GM12892 (cell line): ENCODE measurements around the gene SMYD5.
"Not testable (repeated sequence)": the region's sequence is repeated elsewhere in the genome, so short reads cannot be mapped to it uniquely, and the experiment has no call there.

Source experiments
- DNase-seq: peaks from one replicate; pipeline ENCODE4 v3.0.0; 2011; ENCODE audit not compliant: insufficient read length
- FAIRE-seq: peaks from 2 replicates; lab custom pipeline; 2011; peaks lifted over from hg19 to GRCh38; lab: Jason Lieb, UNC
- POLR2A ChIP-seq: IDR thresholded peaks from 2 replicates; pipeline ENCODE4 v1.6.1; 2011; ENCODE audit warnings: low read depth, low read length, control low read depth
- POLR2AphosphoS5 ChIP-seq: IDR thresholded peaks from 2 replicates; pipeline ENCODE4 v1.6.1; 2011; ENCODE audit warnings: low read depth, low read length, control low read depth
- TAF1 ChIP-seq: IDR thresholded peaks from 2 replicates; pipeline ENCODE4 v1.6.1; 2011; ENCODE audit warnings: low read depth, mild to moderate bottlenecking, control low read depth, low read length, borderline replicate concordance

Gene SMYD5

DNA sequence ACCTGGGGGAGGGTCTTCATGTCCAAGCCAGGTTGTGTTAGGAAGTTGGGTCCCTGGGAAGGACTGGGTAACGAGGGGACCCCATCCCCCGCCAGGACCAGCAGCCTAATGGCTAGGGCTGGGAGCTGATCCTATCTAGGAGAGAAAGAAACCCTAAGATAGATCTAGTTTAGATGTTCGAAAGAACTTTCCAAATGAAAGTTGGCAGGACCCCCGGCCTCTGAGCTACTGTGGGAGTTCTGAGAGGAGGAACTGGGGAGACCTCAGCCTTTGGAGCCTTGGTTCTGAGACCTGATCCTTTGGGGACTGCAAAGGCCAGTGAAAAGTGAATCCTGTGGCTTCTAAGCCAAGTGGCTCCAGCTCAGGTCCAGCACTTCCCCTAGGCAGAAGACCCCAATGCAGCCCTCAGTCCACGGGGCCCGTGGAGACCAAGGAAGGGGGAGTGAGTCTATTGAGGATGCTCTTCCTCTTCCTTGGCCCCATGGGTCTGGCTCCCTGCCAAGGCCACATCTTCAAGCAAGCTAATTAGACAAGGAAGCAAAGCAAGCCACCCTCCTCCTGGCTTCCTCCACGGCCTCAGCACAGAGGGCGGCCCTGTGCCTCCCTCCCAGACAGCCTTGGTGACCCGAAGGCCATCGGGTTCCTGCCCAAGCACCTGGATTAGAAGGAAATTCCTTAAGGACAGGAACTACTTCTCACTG lies 43.5 kb downstream of the SMYD5 start:
- TF ChIP-seq POLR2A (no peak), TAF1 (no peak), POLR2AphosphoS5 (no peak)
- FAIRE-seq = no peak
- DNase-seq = no peak

DNA sequence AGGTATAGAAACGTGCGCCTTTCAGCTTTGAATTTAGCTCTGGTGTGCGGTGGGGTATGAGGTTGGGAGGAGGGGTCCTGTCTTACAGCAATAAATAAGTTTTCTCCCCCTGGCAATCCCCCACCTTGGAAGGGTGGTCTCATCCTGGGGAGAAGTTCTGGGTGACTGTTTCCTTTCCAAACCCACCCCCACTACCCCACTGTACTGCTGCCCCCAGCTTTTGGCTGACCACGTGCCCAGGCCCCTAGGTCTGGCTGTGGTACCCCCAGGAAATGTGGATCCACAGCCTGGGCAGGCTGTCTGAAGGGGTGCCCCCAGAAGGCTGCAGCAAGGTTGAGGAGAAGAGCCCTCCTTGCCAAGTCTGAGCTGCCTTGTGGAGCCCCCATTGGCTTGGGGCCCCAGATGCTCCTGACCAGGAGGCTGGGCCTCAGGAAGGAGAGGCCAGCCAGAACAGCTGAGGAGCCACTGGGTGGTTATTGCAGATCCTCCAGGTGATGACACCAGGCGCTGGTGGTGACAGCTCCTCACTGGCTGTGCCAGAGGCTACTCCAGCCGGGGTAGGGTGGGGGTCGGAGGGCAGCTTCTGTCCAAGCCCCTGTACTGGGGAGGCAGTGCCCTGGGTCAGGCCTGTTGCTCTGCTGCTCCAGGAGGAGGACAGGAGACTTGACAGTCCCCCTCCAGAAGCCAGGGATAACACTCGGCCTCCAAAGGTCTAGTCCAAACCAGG lies 44.3 kb downstream of the SMYD5 start:
- TF ChIP-seq TAF1 = no peak
- TF ChIP-seq POLR2AphosphoS5 = no peak
- TF ChIP-seq POLR2A = no peak
- no peak for DNase-seq
- FAIRE-seq = no peak

DNA sequence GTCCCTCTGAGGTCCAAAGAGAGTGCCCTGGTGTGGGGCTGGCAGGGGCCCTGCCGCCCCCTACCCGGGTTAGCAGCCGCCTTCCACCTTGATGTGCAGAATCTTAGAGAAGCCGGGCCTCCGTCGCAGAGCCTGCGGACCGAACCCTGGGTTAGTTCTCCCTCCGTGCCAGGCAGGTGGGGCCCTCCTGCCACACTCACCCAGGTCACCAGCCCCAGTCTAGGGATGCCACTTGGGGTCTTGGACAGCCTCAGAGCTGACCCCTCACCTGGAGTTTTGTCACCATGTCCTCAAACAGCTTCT lies 44.8 kb downstream of the SMYD5 start:
- DNase-seq (no peak), FAIRE-seq (no peak)
- no peak for TF ChIP-seq POLR2AphosphoS5
- no peak for TF ChIP-seq TAF1
- no peak for TF ChIP-seq POLR2A

DNA sequence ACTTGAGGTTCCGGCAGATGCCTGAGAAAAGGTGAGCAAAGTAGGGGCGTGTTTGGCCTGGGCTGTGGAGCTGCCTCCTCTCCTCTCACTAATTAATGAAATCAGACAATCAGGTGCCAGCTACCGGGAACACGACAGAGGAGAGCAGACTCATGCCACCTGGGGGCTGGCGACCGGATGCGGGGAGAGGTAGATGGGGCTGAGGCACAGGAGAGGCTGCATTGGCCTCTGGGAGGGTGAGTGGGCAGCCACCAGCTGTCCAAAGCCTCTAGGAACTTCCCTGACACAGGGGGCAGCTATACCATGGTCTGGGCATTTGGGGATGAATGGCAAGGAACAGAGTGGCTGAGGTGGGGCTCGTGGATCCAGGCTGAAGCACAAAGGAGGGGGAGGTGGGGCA lies 45.2 kb downstream of the SMYD5 start:
- FAIRE-seq (no peak), DNase-seq (no peak)

DNA sequence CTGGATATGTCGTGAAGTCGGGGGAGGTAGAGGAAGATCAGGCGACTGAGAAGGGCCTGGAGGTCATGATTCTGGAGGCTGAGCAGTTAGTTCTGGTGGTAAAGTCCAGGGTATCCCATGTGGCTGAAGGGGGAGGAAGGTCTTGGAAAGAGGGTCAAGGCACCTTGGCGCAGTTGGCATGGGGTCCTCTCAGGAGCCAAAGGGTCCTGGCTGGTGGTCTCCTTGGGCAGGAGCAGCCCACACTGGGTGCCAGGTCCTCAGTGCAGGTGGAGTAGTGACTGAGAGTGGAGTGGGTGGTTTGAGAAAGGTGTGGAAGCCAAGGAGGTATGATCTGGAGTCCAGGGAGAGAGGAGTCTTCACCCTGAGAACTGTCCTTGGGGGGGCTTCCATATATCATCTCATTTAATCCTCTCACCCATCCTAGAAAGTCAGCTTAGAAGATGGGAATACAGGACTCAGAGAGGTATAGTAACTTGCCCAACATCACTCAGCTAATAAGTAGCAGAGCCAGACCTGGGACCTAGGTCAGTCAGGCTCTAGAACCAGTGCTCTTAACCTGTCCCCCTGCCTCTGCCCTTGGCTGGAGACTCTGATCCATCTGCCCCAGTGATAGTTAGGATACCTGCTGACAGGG lies 45.8 kb downstream of the SMYD5 start:
- FAIRE-seq = no peak

More for the DNA sequence above, 45.2 kb downstream of the SMYD5 start:
- no peak for TF ChIP-seq POLR2AphosphoS5
- TF ChIP-seq POLR2A = no peak
- no peak for TF ChIP-seq TAF1

DNA sequence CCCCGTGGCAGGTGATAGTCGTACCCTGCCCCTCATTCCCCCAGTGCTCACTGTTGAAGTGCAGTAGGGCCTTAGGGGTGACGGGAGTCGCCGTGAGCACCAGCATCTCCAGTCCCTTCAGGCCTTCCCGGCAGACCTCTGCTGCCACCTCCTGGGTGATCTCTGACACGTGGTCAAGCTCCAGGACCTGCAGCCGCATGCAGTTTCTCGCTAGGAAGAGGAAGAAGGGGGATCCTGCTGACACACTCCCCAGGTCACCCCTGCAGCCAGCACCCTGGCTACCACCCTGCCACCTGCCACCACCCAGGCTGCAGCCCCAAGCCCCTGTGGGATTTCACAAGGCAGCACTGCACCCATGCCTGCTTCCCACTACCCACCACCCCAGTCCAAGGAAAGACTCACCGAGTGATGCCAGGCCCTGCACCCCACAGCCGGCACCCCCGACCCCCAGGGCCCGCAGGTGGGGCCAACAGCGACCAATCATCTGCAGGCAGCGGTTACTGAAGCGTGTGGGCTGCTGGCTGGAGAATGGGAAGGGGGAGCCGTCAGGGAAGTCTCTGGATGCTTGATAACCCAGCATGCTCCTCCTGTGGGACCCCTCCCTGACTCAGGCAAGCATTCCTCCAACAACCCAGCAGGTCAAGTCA lies 46.4 kb downstream of the SMYD5 start:
- DNase-seq = no peak
- TF ChIP-seq POLR2A (no peak), TAF1 (no peak), POLR2AphosphoS5 (no peak)
- FAIRE-seq = no peak

More for the DNA sequence above, 45.8 kb downstream of the SMYD5 start:
- DNase-seq = no peak
- TF ChIP-seq TAF1 (no peak), POLR2A (no peak), POLR2AphosphoS5 (no peak)

DNA sequence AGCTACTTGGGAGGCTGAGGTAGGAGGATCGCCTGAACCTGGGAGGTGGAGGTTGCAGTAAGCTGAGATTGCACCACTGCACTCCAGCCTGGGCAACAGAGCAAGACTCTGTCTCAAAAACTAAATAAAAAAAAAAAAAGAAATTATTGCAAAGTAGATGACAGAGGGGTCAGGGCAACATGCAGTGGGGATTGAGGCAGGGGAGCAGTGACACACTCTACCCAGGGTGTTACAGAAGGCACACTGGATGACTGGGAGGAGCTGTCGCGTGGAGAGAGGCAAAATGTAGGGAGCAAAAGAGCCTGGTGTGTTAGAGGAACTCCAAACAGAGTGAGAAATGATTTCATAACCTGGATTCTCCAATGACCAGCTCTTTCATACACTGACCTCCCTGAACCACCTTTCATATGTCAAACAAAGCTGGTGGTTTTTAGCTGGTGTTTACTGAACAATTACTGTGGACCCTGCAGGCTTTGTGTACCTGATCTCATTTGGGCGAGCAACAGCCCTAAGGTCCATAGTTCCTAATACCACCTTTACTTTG lies 48.1 kb downstream of the SMYD5 start:
- no peak for FAIRE-seq
- TF ChIP-seq TAF1 = no peak
- no peak for DNase-seq

DNA sequence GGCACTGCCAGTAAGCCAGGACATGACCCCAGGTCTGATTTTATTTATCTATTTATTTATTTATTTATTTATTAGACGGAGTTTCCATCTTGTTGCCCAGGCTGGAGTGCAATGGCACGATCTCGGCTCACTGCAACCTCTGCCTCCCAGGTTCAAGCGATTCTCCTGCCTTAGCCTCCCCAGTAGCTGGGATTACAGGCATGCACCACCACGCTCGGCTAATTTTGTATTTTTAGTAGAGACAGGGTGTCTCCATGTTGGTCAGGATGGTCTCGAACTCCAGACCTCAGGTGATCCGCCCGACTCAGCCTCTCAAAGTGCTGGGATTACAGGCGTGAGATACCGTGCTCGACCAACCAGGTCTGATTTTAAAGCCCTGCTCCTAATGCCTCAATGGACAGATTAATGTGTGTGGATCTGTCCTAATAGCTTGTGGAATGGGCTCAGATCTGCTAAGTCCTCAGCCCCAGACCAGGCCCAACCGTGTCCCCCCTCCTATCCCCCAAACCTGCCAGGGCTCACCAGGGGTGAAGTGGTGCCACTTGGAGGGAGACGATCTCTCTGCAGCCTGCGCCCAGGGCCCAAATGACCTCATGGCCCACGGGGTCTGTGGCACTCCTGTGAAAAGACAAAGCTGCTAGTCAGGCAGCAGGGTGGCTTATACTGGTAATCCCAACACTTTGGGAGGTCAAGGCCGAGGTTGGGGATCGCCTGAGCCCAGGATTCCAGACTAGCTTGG lies 48.8 kb downstream of the SMYD5 start:
- not testable (repeated sequence) for FAIRE-seq, DNase-seq

DNA sequence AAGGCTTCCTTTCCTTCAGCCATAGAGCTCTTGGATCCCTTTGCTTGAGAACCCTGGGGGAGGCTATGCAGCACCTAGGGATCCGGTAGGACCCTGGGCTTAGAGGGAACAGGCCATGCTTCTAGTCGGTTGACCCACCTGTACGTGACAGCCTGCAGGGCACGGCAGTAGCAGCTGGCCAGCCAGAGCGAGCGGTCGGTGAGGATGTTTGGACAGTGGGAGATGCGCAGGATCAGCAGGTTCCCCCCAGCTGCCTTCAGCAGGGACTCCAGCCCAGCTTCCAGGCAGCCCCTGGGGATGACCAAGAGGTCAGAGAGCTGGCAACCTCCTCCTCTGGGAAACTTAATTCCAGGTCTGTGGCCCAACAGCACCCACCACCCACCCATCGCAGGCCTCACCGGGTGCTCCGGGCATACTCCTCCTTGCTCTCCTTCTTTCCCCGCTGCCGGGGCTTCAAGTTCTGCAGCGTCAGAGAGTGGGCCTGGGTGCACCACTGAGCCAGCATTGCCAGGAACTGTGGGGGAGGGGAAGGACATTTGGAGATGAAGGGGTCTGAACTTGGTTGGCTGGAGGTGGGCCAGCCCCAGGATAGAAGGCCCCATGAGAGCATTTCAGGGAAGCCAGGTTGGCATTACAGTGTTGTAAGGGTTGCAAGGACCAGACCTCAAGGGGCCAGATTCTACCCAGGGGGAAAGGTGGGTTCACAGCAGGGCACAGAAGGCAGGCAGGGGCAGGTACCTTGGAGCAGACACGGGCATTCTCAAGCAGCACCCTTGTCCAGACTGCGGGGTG lies 49.7 kb downstream of the SMYD5 start:
- no peak for FAIRE-seq
- no peak for DNase-seq
- no peak for TF ChIP-seq POLR2AphosphoS5
- no peak for TF ChIP-seq TAF1
- no peak for TF ChIP-seq POLR2A

DNA sequence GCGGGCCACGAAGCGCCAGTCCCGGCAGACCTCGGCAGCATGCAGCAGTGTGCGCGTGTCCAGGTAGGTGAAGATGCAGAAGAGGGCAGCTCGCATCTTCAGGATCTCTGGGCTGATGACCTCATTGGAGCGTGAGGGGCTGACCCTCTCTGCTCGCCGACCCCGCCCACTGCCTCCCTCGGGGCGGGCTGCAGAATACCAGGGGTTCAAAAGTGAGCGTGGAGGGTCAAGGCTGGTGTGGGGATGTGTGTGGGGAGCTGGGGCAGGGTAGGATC lies 50.2 kb downstream of the SMYD5 start:
- TF ChIP-seq POLR2AphosphoS5 (no peak), TAF1 (no peak)
- FAIRE-seq = no peak
- DNase-seq = no peak

DNA sequence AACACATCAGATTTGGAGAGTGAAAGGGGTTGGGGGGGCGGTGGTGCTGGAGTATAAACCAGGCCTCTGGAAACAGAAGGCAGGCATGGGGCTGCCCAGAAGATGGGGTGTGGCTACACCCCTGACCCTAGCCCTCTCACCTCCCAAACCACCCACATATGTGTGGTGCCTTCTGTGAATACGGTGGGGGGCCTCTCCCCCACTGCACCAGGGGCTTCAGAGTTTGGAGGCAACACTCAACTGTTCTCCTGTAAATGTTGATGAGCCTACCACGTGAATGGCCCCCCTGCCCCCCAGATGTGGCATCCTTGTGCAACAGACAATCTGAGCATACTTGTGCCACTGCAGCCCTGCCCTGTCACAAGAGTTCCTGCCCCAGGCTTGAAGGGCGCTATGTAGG lies 50.7 kb downstream of the SMYD5 start:
- DNase-seq (no peak), FAIRE-seq (no peak)
- no peak for TF ChIP-seq TAF1
- TF ChIP-seq POLR2A = no peak
- no peak for TF ChIP-seq POLR2AphosphoS5
